ENCODE results near the gene MT1F.

GRCh38 chr16:56669840-56670619 lies 12.3 kb downstream of the MT1F start:
- TF ChIP-seq CTCF (IDR thresholded peaks at IDR 0.05; ENCODE audit: borderline replicate concordance, extremely low read depth, low read length, poor library complexity, severe bottlenecking) (no peak), EZH2 (IDR thresholded peaks at IDR 0.05; ENCODE audit: borderline replicate concordance, low read depth, low read length, severe bottlenecking) (no peak)
